Sigmoid colon (tissue), 4 donors: ENCODE data around the gene SCPEP1.

Experiments used
- CTCF ChIP-seq, 4 experiments: fragments of 450-650 bp in 3 of 4; fragments of 200-600 bp in 1 of 4; IDR thresholded peaks; one replicate each; pipeline ENCODE4 v1.5.1; 2016 to 2019; ENCODE audit warnings: antibody characterized with exemption in 4 of 4, mild to moderate bottlenecking in 3 of 4, moderate library complexity in 2 of 4
- EP300 ChIP-seq, 4 donors: sonication (generic); formaldehyde crosslinking; IDR thresholded peaks; one replicate each; pipeline ENCODE4 v1.6.1; 2017; ENCODE audit warnings: antibody characterized with exemption in 4 of 4
- POLR2A ChIP-seq, 2 donors: fragments of 450-650 bp; IDR thresholded peaks; one replicate each; pipeline ENCODE4 v1.6.1; 2016; ENCODE audit warnings: antibody characterized with exemption in 2 of 2, mild to moderate bottlenecking in 2 of 2, moderate library complexity in 2 of 2
- POLR2AphosphoS5 ChIP-seq, 4 donors: sonication (generic); formaldehyde crosslinking; IDR thresholded peaks; one replicate each; pipeline ENCODE4 v1.6.1; 2017; ENCODE audit warnings: antibody characterized with exemption in 4 of 4

GRCh38 chr17:57044976-57045867 lies 67.3 kb downstream of the SCPEP1 start:
- TF ChIP-seq CTCF (IDR thresholded peaks at IDR 0.05) (no peak), POLR2AphosphoS5 (IDR thresholded peaks at IDR 0.05) (no peak), POLR2A (IDR thresholded peaks at IDR 0.05) (no peak), EP300 (IDR thresholded peaks at IDR 0.05) (no peak)
